HG02798 (cell line): ENCODE data around the gene DHTKD1.
"Not testable (repeated sequence)": the region's sequence is repeated elsewhere in the genome, so short reads cannot be mapped to it uniquely, and the experiment has no call there.

Source experiments
- ATAC-seq: cut with Tn5 transposase; IDR thresholded peaks from one replicate; pipeline ENCODE4 v1.9.1; 2021; ENCODE audit warnings: mild to moderate bottlenecking; ENCODE audit not compliant: unreplicated experiment, poor library complexity

Gene DHTKD1

GRCh38 chr10:12130237-12130872, 61.6 kb downstream of the DHTKD1 start:
- ATAC-seq, result peak; percentile 34

DNA sequence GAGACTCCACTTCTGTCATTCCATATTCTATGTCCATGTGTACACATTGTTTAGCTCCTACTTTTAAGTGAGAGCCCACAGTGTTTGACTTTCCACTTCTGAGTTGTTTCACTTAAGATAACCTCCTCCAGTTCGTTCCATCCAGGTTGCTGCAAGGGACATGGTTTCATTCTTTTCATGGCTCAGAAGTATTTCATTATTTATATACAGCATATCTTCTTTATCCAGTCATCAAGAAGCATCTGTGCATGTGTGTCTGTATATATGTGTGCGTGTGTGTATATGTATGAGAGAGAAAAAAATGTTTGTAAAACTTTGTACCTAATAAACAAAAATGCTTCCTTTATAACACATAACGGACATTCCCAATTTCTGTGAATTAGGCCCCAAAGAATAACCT, 66.9 kb downstream of the DHTKD1 start:
- no peak for ATAC-seq

DNA sequence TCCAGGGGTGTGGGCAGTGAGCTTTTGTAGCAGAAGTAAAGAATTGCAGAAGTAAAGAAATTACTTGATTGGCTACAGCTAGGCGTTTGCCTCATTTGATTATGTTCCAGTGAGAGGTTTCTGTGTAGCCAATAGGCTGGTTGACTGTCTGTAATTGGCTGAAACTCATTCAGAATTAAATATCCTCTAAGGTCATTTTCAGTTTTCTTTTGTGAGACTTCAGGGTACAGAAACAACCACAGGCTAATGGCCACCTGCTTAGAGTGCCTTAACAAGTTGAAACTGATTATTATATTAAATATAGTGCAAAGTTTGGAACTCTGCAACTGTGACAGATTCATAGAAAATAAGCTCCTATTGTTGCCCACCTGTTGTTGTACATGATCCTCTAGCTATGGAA, 71.3 kb downstream of the DHTKD1 start:
- ATAC-seq, result no peak

GRCh38 chr10:12144538-12144937, 75.8 kb downstream of the DHTKD1 start:
- no peak for ATAC-seq

- no peak for ATAC-seq
These were observed 81.4 kb downstream of the DHTKD1 start for GRCh38 chr10:12150163-12150562.

- ATAC-seq, result no peak
These were observed 85.8 kb downstream of the DHTKD1 start for GRCh38 chr10:12154516-12154915.

DNA sequence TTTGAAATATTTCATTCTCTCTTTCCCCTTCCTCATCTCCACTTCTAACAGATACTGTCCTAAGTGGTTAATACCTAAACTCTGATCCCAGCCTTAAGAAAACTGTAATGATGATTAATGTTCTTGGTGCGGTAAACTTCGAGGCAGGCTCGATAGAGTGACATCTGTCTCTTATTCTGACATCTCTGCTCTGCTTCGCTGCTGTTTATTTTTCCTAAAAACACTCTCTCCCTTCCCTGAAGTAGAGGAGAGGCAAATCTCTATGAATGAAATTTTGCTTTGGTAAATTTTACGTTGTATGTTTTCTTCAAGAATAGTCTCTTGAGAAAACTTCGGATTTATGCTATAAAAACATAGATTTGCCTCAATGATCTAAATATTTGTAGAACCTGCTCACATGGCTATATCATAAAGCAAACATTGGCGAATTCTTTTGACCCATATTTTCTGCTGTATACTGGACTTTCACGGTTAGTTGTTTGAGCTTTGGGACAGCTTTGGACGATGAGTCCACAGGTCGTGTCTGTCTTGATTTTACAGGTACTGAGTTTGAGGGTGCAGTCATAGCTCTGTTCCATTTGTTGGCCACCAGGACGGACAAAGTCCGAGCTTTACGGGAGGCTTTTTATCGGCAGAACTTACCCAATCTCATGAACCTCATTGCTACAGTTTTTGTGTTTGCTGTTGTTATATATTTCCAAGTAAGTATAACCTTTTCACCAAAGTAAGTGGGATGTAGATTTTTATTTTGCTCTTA, 87.8 kb downstream of the DHTKD1 start:
- ATAC-seq, result no peak

DNA sequence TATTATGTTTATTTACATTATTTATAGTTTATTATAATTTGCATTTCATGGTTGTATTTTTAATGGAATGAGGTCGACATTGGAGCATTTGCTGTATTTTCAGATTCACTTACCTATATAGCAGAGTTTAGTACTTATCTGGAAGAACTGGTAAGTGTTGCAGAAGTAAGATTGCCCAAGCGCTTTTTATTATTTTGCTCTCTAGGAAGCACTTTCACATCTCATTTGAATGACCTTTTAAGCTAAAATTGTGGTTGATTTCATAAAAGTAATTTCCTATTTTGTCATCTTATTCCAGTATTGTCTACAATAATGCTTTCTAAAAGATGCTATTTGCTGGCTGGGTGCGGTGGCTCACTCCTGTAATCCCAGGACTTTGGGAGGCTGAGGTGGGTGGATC, 89.4 kb downstream of the DHTKD1 start:
- no peak for ATAC-seq

DNA sequence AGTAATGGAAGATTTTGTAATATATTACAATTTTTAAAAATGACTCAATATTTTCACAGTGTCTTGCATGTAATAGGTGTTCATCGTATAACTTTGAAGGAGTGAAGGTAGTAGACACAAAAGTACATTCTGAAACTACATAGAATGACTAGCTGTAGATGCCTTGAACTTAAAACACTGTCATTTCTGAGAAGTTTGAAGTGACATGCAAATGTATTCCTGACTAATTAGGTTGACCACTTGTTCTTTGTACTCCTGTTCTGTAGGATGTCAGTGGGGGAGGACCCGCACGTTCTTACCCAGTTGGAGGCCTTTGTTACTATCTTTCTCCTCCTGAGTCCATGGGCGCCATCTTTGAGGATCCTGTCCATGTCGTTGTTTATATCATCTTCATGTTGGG, 91.9 kb downstream of the DHTKD1 start:
- no peak for ATAC-seq

- ATAC-seq, result no peak
These were observed 94.2 kb downstream of the DHTKD1 start for GRCh38 chr10:12162927-12163326.

DNA sequence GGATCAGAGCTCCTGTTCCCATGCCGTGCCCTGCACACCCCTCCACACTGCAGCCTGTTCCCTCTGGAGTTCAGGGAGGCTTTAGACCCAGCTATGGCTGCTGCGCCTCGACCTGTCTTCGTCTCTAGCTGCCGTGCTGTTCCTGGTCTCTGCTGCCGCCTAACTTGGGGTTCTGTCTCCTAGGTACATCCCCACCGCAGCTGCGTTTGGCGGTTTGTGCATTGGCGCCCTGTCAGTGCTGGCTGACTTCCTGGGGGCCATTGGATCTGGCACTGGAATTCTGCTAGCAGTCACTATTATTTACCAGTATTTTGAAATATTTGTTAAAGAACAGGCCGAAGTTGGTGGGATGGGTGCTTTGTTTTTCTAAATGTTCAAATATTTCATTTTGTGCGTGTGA, 95.3 kb downstream of the DHTKD1 start:
- no peak for ATAC-seq

DNA sequence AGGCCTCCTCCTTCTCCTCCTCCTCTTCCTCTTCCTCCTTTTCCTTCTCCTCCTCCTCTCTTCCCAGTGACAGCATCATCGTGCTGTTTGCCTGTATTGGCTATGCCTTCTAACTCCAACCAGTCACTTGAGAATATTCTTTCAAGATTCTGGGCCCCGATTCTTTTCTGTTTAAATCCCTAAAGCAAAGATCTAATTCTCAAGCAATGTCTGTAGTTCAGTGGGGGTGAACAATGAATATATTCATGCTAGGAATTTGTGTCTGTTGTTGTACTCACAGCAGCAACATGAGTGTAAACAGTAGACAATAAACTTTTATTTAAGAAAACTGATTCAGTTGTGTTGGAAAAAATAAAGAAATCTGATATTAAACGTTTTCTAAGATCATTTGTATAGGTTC, 96.3 kb downstream of the DHTKD1 start:
- no peak for ATAC-seq

- ATAC-seq, result no peak
These were observed 97.4 kb downstream of the DHTKD1 start for GRCh38 chr10:12165999-12166775.

DNA sequence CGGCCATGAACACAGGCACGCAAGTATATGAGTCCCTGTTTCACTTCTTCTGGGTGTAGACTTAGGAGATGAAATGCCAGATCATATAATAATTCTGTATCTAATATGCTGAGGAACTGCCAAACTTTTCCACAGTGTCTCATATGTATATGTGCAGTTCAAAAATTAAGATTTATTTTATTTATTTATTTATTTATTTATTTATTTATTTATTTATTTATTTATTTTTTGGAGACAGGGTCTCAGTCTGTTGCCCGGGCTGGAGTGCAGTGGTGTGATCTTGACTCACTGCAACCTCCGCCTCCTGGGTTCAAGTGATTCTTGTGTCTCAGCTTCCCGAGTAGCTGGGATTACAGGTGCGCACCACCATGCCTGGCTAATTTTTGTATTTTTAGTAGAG, 102.8 kb downstream of the DHTKD1 start:
- not testable (repeated sequence) for ATAC-seq
